K562 (cell line): Measurements from ENCODE around the gene HPS5. TPM values are rescaled to one million over a fixed set of nuclear protein-coding genes. Genes with fewer than 3 reads are reported as not detected.

ENCODE experiments used
- GMEB1 ChIP-seq: fragments of 250-450 bp; sonication (Bioruptor Pico); IDR thresholded peaks from 2 replicates; pipeline ENCODE4 v1.4.0; 2020; ENCODE audit warnings: mild to moderate bottlenecking
- PRPF4 ChIP-seq: fragments of 200-400 bp; formaldehyde crosslinking; IDR thresholded peaks from one replicate; pipeline ENCODE4 v1.6.1; 2017; ENCODE audit warnings: low read length, low read depth, mild to moderate bottlenecking; ENCODE audit not compliant: insufficient read depth, poor library complexity, severe bottlenecking
- RAD21 ChIP-seq, 2 experiments: fragments of 250-450 bp in 1 of 2; fragments of 450-650 bp in 1 of 2; sonication (Bioruptor Pico) in 1 of 2; formaldehyde crosslinking in 1 of 2; IDR thresholded peaks in 1 of 2; conservative IDR thresholded peaks in 1 of 2; 2 replicates each; pipeline versions ENCODE4 v1.4.0 to v1.8.0; 2020 to 2022; ENCODE audit warnings: mild to moderate bottlenecking in 2 of 2, moderate library complexity in 1 of 2
- RFX5 ChIP-seq: IDR thresholded peaks from 2 replicates; pipeline ENCODE4 v1.6.1; 2011; ENCODE audit warnings: low read depth, mild to moderate bottlenecking, improper control_type of control experiment, low read length
- SIN3A ChIP-seq, 2 experiments: fragments of 150-350 bp in 1 of 2; IDR thresholded peaks; 2 replicates each; pipeline ENCODE4 v1.6.1; 2011 to 2016; ENCODE audit warnings: borderline replicate concordance in 2 of 2, low read depth in 2 of 2, low read length in 2 of 2, mild to moderate bottlenecking in 2 of 2, moderate library complexity in 2 of 2; ENCODE audit not compliant: control insufficient read depth in 1 of 2
- SMARCE1 ChIP-seq: fragments of 450-650 bp; IDR thresholded peaks from 2 replicates; pipeline ENCODE4 v1.7.1; 2016; ENCODE audit warnings: mild to moderate bottlenecking
- SRSF9 ChIP-seq: fragments of 200-400 bp; formaldehyde crosslinking; IDR thresholded peaks from 2 replicates; pipeline ENCODE4 v1.6.1; 2017; ENCODE audit warnings: low read depth, low read length, borderline replicate concordance
- TCFL5 ChIP-seq: fragments of 250-450 bp; sonication (Bioruptor Pico); conservative IDR thresholded peaks from 2 replicates; pipeline ENCODE4 v1.6.1; 2021; ENCODE audit warnings: mild to moderate bottlenecking, moderate library complexity, matching md5 sums
- ZHX1 ChIP-seq: fragments of 150-350 bp; conservative IDR thresholded peaks from 2 replicates; pipeline ENCODE4 v1.6.1; 2014; ENCODE audit warnings: low read length
- polyA plus RNA-seq, 8 experiments: library from polyadenylated mRNA; depleted of rRNA in 4 of 8; stranded (reverse) in 5 of 8; unstranded in 3 of 8; fragments of >200 nt; fragmentation: Nextera tagmentation in 2 of 8; fragmentation: Illumina TruSeq in 1 of 8; extraction: Ambion mirVana in 2 of 8; extraction: Trizol in 1 of 8; gene quantifications; 2 replicates each; pipeline versions ENCODE4 v1.2.1 to v1.2.3, GENCODE V29; 2011 to 2014; ENCODE audit warnings: inconsistent platforms in 1 of 8, missing spikeins in 1 of 8
- total RNA-seq, 7 experiments: library from RNA; depleted of rRNA in 6 of 7; stranded (reverse); fragments of >200 nt in 6 of 7; fragmentation: Illumina TruSeq in 2 of 7; extraction: Trizol in 2 of 7; gene quantifications; 2 replicates each; pipeline versions ENCODE4 v1.2.1 to v1.2.3, GENCODE V29; 2011 to 2021; ENCODE audit warnings: low replicate concordance in 1 of 7
- TF ChIP-seq, protein P1 (sequence below): fragments of 250-450 bp; sonication (Bioruptor Pico); IDR thresholded peaks from 2 replicates; pipeline ENCODE4 v1.5.0; 2021; ENCODE audit warnings: mild to moderate bottlenecking, moderate library complexity
- TF ChIP-seq, protein P2 (sequence below): fragments of 450-650 bp; IDR thresholded peaks from 2 replicates; pipeline ENCODE4 v1.6.1; 2016
- TF ChIP-seq, protein P3 (sequence below): fragments of 450-650 bp; conservative IDR thresholded peaks from 2 replicates; pipeline ENCODE4 v1.6.1; 2016; ENCODE audit warnings: missing genetic modification characterization, low read depth, mild to moderate bottlenecking, control low read depth, missing compliant biosample characterization
- TF ChIP-seq, protein P4 (sequence below): fragments of 250-450 bp; sonication (Bioruptor Pico); IDR thresholded peaks from 2 replicates; pipeline ENCODE4 v1.5.0; 2022; ENCODE audit warnings: mild to moderate bottlenecking

HPS5 gene
- total and polyA plus RNA-seq, 9 of the 15 experiments (the other 6 are each of a cell fraction or from before 2014, with no cell fraction given) = 12.2 to 28.1 (median 16.8) TPM

DNA sequence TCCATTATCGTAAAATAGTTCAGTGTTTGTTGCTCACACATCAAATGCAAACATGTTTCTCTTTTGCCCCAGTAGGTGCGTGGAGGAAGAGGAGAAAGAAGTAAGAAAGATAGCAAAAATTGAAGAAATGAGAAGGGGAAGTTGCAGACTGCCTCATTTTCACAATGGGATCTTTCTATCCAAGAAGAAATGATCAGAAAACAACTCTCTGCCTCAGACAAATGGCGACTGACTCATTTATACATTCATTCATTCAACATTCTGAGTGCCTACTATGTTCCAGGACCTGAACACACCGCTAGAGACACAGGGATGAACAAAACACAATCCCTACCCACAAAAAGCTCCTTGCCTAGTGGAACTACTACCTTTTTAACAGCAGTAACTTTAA is 367 bp downstream of the HPS5 start (continued):
- no peak for TF ChIP-seq GMEB1 (CRISPR knock-in tag)
- peak; percentile 22; the same call in 1 of the 2 replicates for TF ChIP-seq SMARCE1
- no peak for TF ChIP-seq PRPF4
- TF ChIP-seq, protein P1, sequence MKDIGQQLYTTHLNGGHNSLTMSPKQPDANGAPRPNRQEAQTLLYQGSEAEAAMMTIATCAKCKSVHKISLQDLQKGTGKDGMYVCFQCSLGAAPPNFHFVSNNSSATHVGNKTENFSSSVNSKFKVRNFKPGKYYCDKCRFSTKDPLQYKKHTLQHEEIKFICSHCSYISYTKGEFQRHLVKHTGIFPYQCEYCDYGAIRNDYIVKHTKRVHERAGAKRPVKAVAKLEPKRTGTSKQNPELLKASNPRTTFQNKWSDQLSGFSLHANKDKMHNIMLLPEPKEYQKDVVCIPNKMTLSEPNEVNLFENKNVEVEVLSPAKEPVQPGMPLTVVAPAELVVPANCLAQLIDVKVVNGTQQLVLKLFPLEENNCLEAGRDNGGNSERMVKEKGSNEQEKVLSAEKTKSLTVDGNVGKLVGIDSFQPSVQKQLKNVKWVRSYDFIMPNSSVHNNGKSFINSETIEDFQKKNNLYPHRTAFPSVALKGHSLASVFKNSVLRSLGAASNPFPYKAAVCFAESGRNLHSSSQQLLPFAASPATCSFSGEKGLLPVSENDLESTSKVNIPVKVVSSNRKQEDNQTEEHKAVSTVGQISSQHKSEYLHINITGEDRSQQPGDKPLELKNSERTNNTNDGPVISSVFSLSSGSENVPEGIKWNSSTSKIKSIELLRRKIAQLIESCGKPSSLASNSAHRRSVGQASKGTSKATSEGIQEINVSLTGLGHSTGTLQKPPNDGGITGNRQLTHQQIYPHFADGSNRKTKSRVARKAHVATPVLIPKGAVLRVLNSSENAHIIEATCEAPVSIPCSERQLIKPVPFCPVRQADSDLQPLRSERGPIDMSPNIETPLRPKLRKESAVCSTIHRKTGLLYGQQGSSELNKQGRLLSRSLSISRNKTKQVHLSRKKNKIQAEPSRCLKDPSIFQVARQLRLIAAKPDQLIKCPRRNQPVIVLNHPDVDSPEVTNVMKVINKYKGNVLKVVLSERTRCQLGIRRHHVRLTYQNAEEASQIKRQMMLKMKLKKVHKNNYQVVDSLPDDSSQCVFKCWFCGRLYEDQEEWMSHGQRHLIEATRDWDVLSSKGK (CRISPR knock-in tag) = no peak
- TF ChIP-seq, protein P2, sequence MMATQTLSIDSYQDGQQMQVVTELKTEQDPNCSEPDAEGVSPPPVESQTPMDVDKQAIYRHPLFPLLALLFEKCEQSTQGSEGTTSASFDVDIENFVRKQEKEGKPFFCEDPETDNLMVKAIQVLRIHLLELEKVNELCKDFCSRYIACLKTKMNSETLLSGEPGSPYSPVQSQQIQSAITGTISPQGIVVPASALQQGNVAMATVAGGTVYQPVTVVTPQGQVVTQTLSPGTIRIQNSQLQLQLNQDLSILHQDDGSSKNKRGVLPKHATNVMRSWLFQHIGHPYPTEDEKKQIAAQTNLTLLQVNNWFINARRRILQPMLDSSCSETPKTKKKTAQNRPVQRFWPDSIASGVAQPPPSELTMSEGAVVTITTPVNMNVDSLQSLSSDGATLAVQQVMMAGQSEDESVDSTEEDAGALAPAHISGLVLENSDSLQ = no peak
- TF ChIP-seq SIN3A (IDR thresholded peaks at IDR 0.05; ENCODE audit: borderline replicate concordance in 2 of 2, control insufficient read depth in 1 of 2, low read depth in 2 of 2, low read length in 2 of 2) = no peak
- no peak for TF ChIP-seq ZHX1
- TF ChIP-seq TCFL5 (CRISPR knock-in tag) = no peak
- TF ChIP-seq RAD21 (CRISPR knock-in tag; conservative IDR thresholded peaks at IDR 0.05 in 1 of 2, IDR thresholded peaks at IDR 0.05 in 1 of 2) = 0 out of 4 replicates have a peak, but pooled peaks of 1 of the 2 experiments have one; percentile 12
- TF ChIP-seq, protein P3, sequence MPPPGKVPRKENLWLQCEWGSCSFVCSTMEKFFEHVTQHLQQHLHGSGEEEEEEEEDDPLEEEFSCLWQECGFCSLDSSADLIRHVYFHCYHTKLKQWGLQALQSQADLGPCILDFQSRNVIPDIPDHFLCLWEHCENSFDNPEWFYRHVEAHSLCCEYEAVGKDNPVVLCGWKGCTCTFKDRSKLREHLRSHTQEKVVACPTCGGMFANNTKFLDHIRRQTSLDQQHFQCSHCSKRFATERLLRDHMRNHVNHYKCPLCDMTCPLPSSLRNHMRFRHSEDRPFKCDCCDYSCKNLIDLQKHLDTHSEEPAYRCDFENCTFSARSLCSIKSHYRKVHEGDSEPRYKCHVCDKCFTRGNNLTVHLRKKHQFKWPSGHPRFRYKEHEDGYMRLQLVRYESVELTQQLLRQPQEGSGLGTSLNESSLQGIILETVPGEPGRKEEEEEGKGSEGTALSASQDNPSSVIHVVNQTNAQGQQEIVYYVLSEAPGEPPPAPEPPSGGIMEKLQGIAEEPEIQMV (tag) = no peak
- TF ChIP-seq, protein P4, sequence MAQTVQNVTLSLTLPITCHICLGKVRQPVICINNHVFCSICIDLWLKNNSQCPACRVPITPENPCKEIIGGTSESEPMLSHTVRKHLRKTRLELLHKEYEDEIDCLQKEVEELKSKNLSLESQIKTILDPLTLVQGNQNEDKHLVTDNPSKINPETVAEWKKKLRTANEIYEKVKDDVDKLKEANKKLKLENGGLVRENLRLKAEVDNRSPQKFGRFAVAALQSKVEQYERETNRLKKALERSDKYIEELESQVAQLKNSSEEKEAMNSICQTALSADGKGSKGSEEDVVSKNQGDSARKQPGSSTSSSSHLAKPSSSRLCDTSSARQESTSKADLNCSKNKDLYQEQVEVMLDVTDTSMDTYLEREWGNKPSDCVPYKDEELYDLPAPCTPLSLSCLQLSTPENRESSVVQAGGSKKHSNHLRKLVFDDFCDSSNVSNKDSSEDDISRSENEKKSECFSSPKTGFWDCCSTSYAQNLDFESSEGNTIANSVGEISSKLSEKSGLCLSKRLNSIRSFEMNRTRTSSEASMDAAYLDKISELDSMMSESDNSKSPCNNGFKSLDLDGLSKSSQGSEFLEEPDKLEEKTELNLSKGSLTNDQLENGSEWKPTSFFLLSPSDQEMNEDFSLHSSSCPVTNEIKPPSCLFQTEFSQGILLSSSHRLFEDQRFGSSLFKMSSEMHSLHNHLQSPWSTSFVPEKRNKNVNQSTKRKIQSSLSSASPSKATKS (CRISPR knock-in tag) = no peak
- no peak for TF ChIP-seq RFX5
- no peak for TF ChIP-seq SRSF9
